ENCODE data around the gene PHKB. TPM values are rescaled to one million over a fixed set of nuclear protein-coding genes. Genes with fewer than 3 reads are reported as not detected.

PHKB gene
- total RNA-seq, 1 donor from 2014 or later, result 49.6 TPM

GRCh38 chr16:47567321-47567720 lies 106.2 kb downstream of the PHKB start:
- Histone ChIP-seq H3K79me2 (ENCODE audit: insufficient read depth, low read length) (no peaks in the 10 kb centered on the region), H3K27ac (ENCODE audit: low read depth, low read length) (no peak overlapping the region), H3K9me3 (ENCODE audit: insufficient read depth, low read depth, low read length) (no peaks in the 10 kb centered on the region), H3K36me3 (ENCODE audit: insufficient read depth, low read length) (no peaks in the 10 kb centered on the region), H3K9ac (ENCODE audit: low read length) (no peak overlapping the region), H4K20me1 (ENCODE audit: insufficient read depth, low read length) (peaks cover 3% of the 10 kb centered on the region), H2AFZ (ENCODE audit: low read depth, low read length) (no peak overlapping the region), H3K4me1 (ENCODE audit: insufficient read depth, low read length) (peaks cover 6% of the 10 kb centered on the region), H3K4me2 (ENCODE audit: low read length) (no peak overlapping the region), H3K27me3 (ENCODE audit: insufficient read depth, low read length) (no peaks in the 10 kb centered on the region), H3K4me3 (ENCODE audit: insufficient read depth, low read depth, low read length) (no peak overlapping the region)
- Mint-ChIP-seq H3K9me3 (ENCODE audit: unreplicated experiment) (peaks cover 2% of the 10 kb centered on the region), H3K4me1 (ENCODE audit: low read depth, unreplicated experiment) (peaks cover 6% of the 10 kb centered on the region), H3K27me3 (ENCODE audit: low read depth, unreplicated experiment) (no peaks in the 10 kb centered on the region), H3K27ac (ENCODE audit: unreplicated experiment) (no peak overlapping the region), H3K4me3 (ENCODE audit: unreplicated experiment) (no peak overlapping the region), H3K36me3 (ENCODE audit: low read depth, unreplicated experiment) (peaks cover 16% of the 10 kb centered on the region)
- FAIRE-seq (no peak), DNase-seq (ENCODE audit: low read depth) (no peak)
- TF ChIP-seq, protein P1, sequence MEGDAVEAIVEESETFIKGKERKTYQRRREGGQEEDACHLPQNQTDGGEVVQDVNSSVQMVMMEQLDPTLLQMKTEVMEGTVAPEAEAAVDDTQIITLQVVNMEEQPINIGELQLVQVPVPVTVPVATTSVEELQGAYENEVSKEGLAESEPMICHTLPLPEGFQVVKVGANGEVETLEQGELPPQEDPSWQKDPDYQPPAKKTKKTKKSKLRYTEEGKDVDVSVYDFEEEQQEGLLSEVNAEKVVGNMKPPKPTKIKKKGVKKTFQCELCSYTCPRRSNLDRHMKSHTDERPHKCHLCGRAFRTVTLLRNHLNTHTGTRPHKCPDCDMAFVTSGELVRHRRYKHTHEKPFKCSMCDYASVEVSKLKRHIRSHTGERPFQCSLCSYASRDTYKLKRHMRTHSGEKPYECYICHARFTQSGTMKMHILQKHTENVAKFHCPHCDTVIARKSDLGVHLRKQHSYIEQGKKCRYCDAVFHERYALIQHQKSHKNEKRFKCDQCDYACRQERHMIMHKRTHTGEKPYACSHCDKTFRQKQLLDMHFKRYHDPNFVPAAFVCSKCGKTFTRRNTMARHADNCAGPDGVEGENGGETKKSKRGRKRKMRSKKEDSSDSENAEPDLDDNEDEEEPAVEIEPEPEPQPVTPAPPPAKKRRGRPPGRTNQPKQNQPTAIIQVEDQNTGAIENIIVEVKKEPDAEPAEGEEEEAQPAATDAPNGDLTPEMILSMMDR (IDR thresholded peaks at IDR 0.05; ENCODE audit: insufficient read depth, low read depth, low read length), result no peak

DNA sequence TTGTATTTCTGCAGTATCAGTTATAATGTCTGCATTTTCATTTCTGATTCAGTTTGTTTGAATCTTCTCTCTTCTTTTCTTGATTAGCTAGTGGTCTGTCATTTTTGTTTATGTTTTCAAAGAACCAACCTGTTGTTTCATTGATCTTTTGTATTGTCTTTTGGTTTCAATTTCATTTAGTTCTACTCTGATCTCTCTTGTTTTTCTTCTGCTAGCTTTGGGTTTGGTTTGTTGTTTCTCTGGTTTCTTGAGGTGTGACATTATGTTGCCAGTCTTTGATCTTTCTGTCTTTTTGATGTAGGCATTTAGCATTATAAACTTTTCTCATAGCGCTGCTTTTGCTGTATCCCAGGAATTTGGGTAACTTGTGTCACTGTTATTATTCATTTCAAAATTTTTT lies 107.2 kb downstream of the PHKB start:
- peaks cover 16% of the 10 kb centered on the region for H3K36me3 Mint-ChIP-seq (ENCODE audit: low read depth, unreplicated experiment)
- no peaks in the 10 kb centered on the region for H3K9me3 ChIP-seq (ENCODE audit: insufficient read depth, low read depth, low read length)
- H3K9ac ChIP-seq (ENCODE audit: low read length), result no peak overlapping the region
- no peak overlapping the region for H3K27ac Mint-ChIP-seq (ENCODE audit: unreplicated experiment)
- H3K4me3 Mint-ChIP-seq (ENCODE audit: unreplicated experiment), result no peak overlapping the region
- H3K36me3 ChIP-seq (ENCODE audit: insufficient read depth, low read length), result no peaks in the 10 kb centered on the region
- no peak for DNase-seq (ENCODE audit: low read depth)
- no peak overlapping the region for H2AFZ ChIP-seq (ENCODE audit: low read depth, low read length)
- no peaks in the 10 kb centered on the region for H3K27me3 ChIP-seq (ENCODE audit: insufficient read depth, low read length)
- no peaks in the 10 kb centered on the region for H3K27me3 Mint-ChIP-seq (ENCODE audit: low read depth, unreplicated experiment)
- peaks cover 3% of the 10 kb centered on the region for H4K20me1 ChIP-seq (ENCODE audit: insufficient read depth, low read length)
- no peak overlapping the region for H3K27ac ChIP-seq (ENCODE audit: low read depth, low read length)
- peaks cover 3% of the 10 kb centered on the region for H3K9me3 Mint-ChIP-seq (ENCODE audit: unreplicated experiment)
- no peaks in the 10 kb centered on the region for H3K79me2 ChIP-seq (ENCODE audit: insufficient read depth, low read length)
- H3K4me1 Mint-ChIP-seq (ENCODE audit: low read depth, unreplicated experiment), result peaks cover 6% of the 10 kb centered on the region
- no peak overlapping the region for H3K4me3 ChIP-seq (ENCODE audit: insufficient read depth, low read depth, low read length)
- H3K4me1 ChIP-seq (ENCODE audit: insufficient read depth, low read length), result peaks cover 6% of the 10 kb centered on the region
- H3K4me2 ChIP-seq (ENCODE audit: low read length), result no peak overlapping the region
- no peak for FAIRE-seq
- TF ChIP-seq, protein P1 (IDR thresholded peaks at IDR 0.05; ENCODE audit: insufficient read depth, low read depth, low read length), result no peak
- TF ChIP-seq EZH2 (IDR thresholded peaks at IDR 0.05; ENCODE audit: insufficient read depth, low read length), result no peak

- Histone ChIP-seq H3K9me3 (ENCODE audit: insufficient read depth, low read depth, low read length) (no peaks in the 10 kb centered on the region), H3K79me2 (ENCODE audit: insufficient read depth, low read length) (no peaks in the 10 kb centered on the region), H3K9ac (ENCODE audit: low read length) (no peak overlapping the region), H4K20me1 (ENCODE audit: insufficient read depth, low read length) (peaks cover 3% of the 10 kb centered on the region), H3K36me3 (ENCODE audit: insufficient read depth, low read length) (no peaks in the 10 kb centered on the region), H3K4me3 (ENCODE audit: insufficient read depth, low read depth, low read length) (no peak overlapping the region), H3K4me2 (ENCODE audit: low read length) (no peak overlapping the region), H2AFZ (ENCODE audit: low read depth, low read length) (no peak overlapping the region), H3K4me1 (ENCODE audit: insufficient read depth, low read length) (no peaks in the 10 kb centered on the region), H3K27ac (ENCODE audit: low read depth, low read length) (no peak overlapping the region), H3K27me3 (ENCODE audit: insufficient read depth, low read length) (no peaks in the 10 kb centered on the region)
- H3K9me3 Mint-ChIP-seq (ENCODE audit: unreplicated experiment), result peaks cover 3% of the 10 kb centered on the region
- H3K27me3 Mint-ChIP-seq (ENCODE audit: low read depth, unreplicated experiment), result no peaks in the 10 kb centered on the region
- no peak overlapping the region for H3K4me3 Mint-ChIP-seq (ENCODE audit: unreplicated experiment)
- TF ChIP-seq, protein P1 (IDR thresholded peaks at IDR 0.05; ENCODE audit: insufficient read depth, low read depth, low read length), result no peak
- TF ChIP-seq EZH2 (IDR thresholded peaks at IDR 0.05; ENCODE audit: insufficient read depth, low read length), result no peak
- FAIRE-seq (no peak), DNase-seq (ENCODE audit: low read depth) (no peak)
- H3K4me1 Mint-ChIP-seq (ENCODE audit: low read depth, unreplicated experiment), result peaks cover 10% of the 10 kb centered on the region
- H3K36me3 Mint-ChIP-seq (ENCODE audit: low read depth, unreplicated experiment), result peaks cover 21% of the 10 kb centered on the region
- H3K27ac Mint-ChIP-seq (ENCODE audit: unreplicated experiment), result no peak overlapping the region
These were observed 109.9 kb downstream of the PHKB start for GRCh38 chr16:47571049-47571448.
